ENCODE results near the gene NAA60. TPM values are rescaled to one million over a fixed set of nuclear protein-coding genes. Genes with fewer than 3 reads are reported as not detected.
A peak's percentile ranks its signal among the peaks of the same experiment; 100 is the strongest.
"Not testable (repeated sequence)": the region's sequence is repeated elsewhere in the genome, so short reads cannot be mapped to it uniquely, and the experiment has no call there.

The NAA60 gene
- total RNA-seq, 1 experiment from 2014 or later: 2.2 TPM

- no peak for DNase-seq (ENCODE audit: low read depth)
Measured at GRCh38 chr16:3482659-3483241, 39.3 kb downstream of the NAA60 start.

GRCh38 chr16:3484318-3485096 lies 41.0 kb downstream of the NAA60 start:
- DNase-seq (ENCODE audit: low read depth): no peak

GRCh38 chr16:3485097-3485745 lies 41.7 kb downstream of the NAA60 start:
- no peak for DNase-seq (ENCODE audit: low read depth)

DNA sequence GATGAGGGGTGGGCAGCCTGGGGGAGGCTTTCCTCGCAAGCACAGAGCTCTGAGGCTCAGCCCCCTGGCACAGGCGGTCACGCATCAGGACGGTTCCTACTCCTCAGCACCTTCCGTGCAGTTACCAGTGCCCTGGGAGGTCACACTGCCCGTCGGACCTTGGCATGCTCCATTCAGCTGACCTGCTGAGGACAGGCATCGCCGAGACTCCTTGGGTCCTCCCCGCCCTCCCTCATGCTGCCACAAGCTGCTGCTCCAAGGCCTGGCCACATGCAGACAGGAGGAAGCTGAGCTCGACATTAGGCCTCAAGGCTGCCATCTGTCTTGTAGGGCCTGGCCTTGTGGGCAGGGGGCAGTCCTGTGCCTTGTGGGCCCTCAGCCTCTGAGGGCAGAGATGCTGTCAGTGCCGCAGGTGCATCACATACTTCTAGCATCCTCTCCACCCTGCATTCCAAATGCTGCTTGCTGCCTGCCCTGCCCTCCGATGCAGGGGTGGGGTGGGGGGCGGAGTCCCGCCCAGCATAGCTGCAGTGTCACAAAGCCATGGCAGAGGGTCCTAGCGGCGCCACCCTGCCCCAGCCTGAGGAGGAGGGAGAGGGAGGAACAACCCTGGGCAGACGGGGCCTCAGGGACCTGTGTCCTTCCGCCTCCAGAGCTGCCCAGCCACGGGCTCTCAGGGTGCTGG lies 42.5 kb downstream of the NAA60 start:
- DNase-seq (ENCODE audit: low read depth): no peak

- DNase-seq (ENCODE audit: low read depth): no peak
Measured at GRCh38 chr16:3486506-3487215, 43.2 kb downstream of the NAA60 start.

DNA sequence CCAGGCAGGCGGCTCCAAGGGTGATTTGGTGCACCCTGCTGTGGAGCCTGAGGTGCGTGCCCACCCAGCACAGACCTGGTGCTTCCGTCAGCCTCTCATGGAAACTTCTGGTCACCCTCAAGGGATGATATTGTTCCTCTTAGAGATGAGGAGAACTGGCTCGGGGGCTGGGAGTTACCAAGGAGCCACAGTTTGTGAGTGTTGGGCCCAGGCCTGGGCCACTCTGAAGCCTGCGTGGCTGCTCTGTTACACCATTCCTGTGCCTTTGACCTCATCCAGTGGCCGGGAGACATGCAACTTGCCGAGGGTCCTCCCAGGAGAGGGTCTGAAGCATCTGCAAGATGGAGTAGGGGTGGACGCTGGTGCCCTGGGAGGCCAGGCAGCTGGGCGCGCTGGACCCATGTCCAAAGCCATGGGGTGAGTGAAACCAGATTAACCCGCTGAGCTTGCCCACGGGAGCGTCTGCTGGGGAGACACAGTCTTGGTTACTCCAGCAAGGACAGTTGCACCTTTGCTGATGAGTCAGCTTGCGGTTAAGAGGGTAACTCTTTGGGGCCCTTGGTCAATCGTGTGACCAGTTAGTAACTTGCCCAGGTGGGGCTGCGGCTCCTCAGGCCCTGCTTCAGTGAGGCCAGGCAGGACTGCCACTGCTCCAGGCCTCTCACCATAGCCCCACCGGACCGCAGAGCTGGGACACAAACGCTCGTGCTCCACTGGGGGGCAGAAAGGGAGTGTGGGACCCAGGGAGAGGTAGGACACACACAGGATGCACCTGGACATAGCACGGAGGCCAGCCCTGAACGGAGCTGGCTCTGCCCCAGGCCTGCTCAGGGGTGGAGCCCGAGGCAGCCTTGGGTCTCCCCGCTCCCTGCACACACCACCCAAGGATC lies 44.3 kb downstream of the NAA60 start:
- no peak for DNase-seq (ENCODE audit: low read depth)

DNA sequence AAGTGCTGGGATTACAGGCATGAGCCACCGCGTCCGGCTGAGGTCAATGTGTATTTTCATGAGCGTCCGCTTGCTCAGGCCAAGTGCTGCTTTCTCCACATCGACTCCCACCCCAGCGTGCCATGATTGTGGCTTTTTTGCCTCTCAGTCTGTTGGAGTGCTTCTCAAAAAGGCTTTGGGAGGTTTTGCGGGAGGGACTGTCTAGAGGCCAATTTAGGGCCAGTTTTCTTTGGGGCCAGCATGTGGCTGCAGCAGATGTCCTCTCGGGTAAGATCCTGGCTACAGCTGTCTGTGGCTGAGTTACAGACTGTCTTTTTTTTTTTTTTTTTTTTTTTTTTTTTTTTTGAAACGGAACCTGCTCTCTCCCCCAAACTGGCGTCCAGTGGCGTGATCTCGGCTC lies 45.3 kb downstream of the NAA60 start:
- DNase-seq (ENCODE audit: low read depth): no peak

DNA sequence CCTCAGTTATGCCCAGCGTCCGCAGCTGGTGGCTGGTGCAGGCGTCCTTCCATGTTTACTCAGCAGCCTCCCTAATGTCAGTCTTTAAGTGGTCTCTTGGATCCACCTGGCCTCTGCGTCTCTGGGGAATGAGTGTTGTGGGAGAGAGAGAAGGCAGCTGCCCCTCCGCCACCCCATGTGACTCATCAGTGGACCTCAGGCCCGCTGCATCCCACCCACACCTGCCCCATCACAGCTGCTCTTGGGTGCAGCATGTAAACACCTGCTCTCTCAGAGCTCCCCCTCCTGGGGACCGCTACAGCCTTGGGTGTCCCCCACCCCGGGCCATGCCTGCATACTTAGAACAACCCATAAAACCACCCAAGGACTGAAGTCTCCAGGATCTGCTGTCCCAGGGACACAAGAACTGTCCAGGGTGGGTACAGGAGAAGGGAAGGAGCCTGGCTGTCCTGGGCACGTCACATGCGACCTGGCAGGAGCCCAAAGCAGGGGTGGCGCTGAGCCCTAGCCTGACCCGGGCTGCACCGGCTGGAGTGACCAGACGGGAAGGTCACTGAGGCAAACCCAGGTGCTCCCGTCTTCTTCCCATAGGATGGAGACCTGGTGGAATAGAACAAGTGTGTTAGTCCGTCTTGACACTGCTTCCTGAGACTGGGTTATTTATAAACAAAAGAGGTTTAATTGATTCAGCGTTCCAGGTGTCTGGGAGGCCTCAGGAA lies 47.6 kb downstream of the NAA60 start:
- no peak for DNase-seq (ENCODE audit: low read depth)

DNA sequence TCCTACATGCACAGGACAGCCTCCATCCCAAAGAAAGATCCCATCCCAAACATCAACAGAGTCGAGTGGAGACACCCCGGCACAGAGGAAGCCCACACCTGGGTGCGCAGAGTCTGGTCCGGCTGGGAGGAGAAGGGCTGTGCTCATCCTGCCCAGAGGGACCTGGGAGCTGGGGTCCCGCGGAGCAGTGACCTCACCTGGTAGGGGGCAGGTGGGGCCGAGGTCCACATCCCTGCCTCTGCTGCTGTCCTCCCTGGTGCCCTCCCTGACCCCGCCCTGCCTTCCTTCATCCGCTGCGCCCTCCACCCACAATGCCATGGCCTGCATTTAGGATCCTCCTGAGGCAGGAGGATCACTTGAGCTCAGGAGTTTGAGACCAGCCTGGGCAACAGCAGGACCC lies 48.9 kb downstream of the NAA60 start:
- no peak for DNase-seq (ENCODE audit: low read depth)

DNA sequence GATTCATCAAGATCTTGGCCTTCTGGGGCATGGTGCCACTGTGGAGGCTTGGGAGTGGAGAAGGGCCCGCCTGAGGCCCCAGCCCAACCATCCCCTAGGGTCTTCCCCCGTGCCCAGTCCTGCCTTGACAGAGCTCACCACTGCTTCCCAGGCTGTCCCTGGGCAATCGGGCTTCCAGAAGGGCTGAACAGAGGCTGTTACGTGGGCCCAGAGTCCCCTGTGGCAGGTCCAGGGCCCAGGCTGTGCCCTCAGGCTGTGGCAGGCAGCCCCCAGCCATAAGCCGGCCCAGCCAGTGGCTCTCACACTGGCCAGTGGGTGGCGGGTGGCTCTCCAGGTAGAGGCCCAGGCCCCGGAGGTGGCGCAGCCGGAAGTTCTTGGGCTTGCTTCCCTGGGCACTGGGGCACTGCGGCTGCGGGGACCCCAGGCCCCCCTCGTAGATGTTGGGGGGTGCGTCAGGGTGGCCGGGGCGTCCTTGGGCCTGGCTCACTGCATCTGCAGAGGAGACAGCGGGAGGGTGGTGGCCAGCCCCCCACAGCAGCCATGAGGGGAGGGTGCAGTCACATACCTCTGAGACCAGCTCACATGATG lies 51.0 kb downstream of the NAA60 start:
- DNase-seq (ENCODE audit: low read depth): no peak

- DNase-seq (ENCODE audit: low read depth): no peak
Measured at GRCh38 chr16:3495176-3495575, 51.7 kb downstream of the NAA60 start, which contains the start of gene C16orf90. Gene C16orf90 (minus strand): TSS chr16:3495489. CDS start chr16:3495421, 68 bp downstream.

- no peak for DNase-seq (ENCODE audit: low read depth)
Measured at GRCh38 chr16:3496386-3496785, 52.9 kb downstream of the NAA60 start.

DNA sequence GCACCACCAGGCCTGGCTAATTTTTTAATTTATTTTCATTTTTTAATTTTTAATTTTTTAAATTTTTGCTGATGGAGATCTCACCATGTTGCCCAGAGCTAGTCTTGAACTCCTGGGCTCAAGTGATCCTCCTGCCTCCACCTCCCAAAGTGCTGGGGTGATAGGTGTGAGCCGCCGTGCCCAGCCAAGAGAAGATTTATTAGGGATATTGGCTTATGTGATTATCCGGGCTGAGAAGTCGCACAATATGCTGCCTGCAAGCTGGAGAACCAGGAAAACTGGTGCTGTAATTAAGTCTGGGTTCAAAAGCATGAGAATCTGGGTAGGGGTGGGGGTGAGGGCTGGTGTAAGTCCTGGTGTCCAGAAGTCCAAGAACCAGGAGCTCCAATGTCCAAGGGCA lies 54.3 kb downstream of the NAA60 start:
- DNase-seq (ENCODE audit: low read depth): no peak

DNA sequence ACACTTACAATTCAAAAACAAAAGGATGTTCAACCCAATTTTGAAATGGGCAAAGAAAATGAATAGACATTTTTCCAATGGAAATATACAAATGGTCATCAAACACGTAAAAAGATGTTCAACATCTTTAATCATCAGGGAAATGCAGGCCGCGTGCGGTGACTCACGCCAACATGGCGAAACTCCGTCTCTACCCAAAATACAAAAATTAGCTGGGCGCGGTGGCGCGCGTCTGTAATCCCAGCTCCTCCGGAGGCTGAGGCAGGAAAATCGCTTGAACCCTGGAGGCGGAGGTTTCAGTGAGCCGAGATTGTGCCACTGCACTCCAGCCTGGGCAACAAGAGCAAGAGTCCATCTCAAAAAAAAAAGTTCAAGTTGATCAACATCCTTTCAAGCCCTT lies 55.5 kb downstream of the NAA60 start:
- DNase-seq (ENCODE audit: low read depth): no peak

GRCh38 chr16:3501412-3501761 lies 57.9 kb downstream of the NAA60 start:
- DNase-seq (ENCODE audit: low read depth): not testable (repeated sequence)

GRCh38 chr16:3501783-3502400 lies 58.4 kb downstream of the NAA60 start:
- DNase-seq (ENCODE audit: low read depth): no peak

GRCh38 chr16:3503523-3503922 lies 60.0 kb downstream of the NAA60 start:
- no peak for DNase-seq (ENCODE audit: low read depth)

- peak; percentile 32 for DNase-seq (ENCODE audit: low read depth)
Measured at GRCh38 chr16:3508736-3509135, 65.3 kb downstream of the NAA60 start.

DNA sequence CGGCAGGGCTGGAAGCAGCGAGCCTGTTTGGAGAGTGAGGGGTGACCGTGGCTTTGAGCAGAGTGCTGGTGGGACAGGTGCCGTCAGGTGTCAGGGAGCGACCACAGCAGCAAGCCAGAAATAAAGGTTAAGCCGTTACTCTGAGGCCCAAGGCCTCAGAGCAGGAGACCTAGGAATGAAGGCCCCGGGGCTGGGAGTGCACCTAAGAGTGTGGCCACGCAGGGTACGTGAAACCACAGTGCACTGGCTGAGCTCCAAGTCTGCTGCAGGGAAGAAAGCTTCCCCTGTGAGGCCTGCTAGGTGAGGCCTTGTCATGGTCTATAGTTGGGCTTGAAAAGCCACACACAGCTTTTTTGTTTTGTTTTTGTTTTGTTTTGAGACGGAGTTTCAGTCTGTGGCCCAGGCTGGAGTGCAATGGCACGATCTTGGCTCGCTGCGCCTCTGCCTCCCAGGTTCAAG lies 66.0 kb downstream of the NAA60 start:
- DNase-seq (ENCODE audit: low read depth): no peak

Measured in Daoy (cell line).